H1 (cell line): ENCODE data around the gene WEE1. TPM values are rescaled to one million over a fixed set of nuclear protein-coding genes. Genes with fewer than 3 reads are reported as not detected.

Source experiments
- RBBP5 ChIP-seq: IDR thresholded peaks from 2 replicates; pipeline ENCODE4 v1.7.1; 2012; ENCODE audit warnings: low read depth, mild to moderate bottlenecking, inconsistent platforms, low read length, moderate library complexity, borderline replicate concordance
- polyA plus RNA-seq, 7 experiments: library from polyadenylated mRNA; depleted of rRNA in 3 of 7; stranded (reverse) in 5 of 7; unstranded in 2 of 7; fragments of >200 nt in 5 of 7; fragments of 200-250 nt in 2 of 7; gene quantifications; 1 replicate in 5 of 7; 2 replicates in 1 of 7; 4 replicates in 1 of 7; pipeline versions ENCODE4 v1.2.1 to v1.2.3, GENCODE V29; 2011 to 2013; ENCODE audit warnings: missing spikeins in 2 of 7, mixed read lengths in 2 of 7
- total RNA-seq: library from RNA; stranded (reverse); fragmentation: NEBNext Ultra II Directional; extraction: Animal tissue kit (Norgen Biotek cat#: 25700); gene quantifications from 2 replicates; pipeline ENCODE4 v1.2.1, GENCODE V29; 2021

The WEE1 gene
- total and polyA plus RNA-seq, 2 of the 8 experiments (the other 6 are each of a cell fraction or from before 2014, with no cell fraction given): 40.8 to 120 TPM

DNA sequence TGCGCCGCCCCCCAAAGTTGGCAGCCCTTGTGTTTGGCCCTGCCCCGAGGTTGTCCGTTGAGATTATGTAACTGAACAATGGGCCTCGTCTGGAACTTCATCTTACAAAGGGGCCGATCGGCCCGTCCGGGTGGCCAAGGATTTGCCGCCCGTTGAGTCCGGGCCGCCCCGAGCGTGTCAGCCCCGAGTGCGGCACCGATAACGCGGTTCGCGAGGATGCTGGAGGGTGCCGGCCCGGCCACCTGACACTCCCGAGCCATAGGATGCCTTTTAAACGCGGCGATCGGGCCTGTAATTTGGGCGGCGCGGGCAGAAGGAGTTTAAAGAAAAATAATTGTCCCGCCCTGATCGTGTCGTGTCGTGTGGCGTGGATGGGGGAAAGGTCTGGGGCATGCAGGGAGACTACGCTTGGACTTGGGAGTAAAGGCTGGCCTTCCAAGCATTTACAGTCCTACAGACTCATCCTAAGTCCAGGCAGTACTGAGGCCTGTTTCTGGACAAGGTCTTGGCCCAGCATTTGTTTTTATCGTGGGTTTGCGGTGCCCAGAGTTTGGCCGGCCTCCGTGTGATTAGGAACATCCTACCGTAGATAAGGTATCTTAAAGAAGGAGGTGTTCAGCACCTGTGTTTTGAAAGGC, 1.3 kb downstream of the WEE1 start (continued):
- 0 out of 2 replicates have a peak, but pooled peaks have one; percentile 15 for TF ChIP-seq RBBP5
